ENCODE measurements around the gene TOPBP1. TPM values are rescaled to one million over a fixed set of nuclear protein-coding genes. Genes with fewer than 3 reads are reported as not detected.
A peak's percentile ranks its signal among the peaks of the same experiment; 100 is the strongest.
"Not testable (repeated sequence)": the region's sequence is repeated elsewhere in the genome, so short reads cannot be mapped to it uniquely, and the experiment has no call there.

TOPBP1 gene
- total RNA-seq, 1 experiment from 2014 or later, result 34.3 TPM

GRCh38 chr3:133692759-133693158 is 31.0 kb upstream of the TOPBP1 start (continued):
- TF ChIP-seq ARID4B (CRISPR knock-in tag; IDR thresholded peaks at IDR 0.05; ENCODE audit: borderline replicate concordance) (no peak), MYBL2 (CRISPR knock-in tag; IDR thresholded peaks at IDR 0.05) (no peak), PRRX2 (CRISPR knock-in tag; IDR thresholded peaks at IDR 0.05) (no peak), ZNF671 (CRISPR knock-in tag; IDR thresholded peaks at IDR 0.05) (no peak)

- Mint-ChIP-seq H3K36me3 (no peaks in the 10 kb centered on the region), H3K27me3 (ENCODE audit: low read depth) (peaks cover 3% of the 10 kb centered on the region; the same call in 1 of the 2 replicates), H3K27ac (no peak overlapping the region), H3K9me3 (peaks cover 4% of the 10 kb centered on the region; the same call in 1 of the 2 replicates), H3K4me1 (no peaks in the 10 kb centered on the region), H3K4me3 (no peak overlapping the region)
- no peak for DNase-seq (ENCODE audit: low spot score)
- TF ChIP-seq PRRX2 (CRISPR knock-in tag; IDR thresholded peaks at IDR 0.05), result no peak
- TF ChIP-seq SOX15 (CRISPR knock-in tag; IDR thresholded peaks at IDR 0.05), result no peak
- TF ChIP-seq NR2C2 (CRISPR knock-in tag; IDR thresholded peaks at IDR 0.05), result no peak
- no peak for TF ChIP-seq TP53 (CRISPR knock-in tag; IDR thresholded peaks at IDR 0.05)
- CTCF ChIA-PET, result no interaction called here
- ATAC-seq, result no peak
- POLR2A ChIA-PET, result no interaction called here
Measured at GRCh38 chr3:133691273-133692107, 29.7 kb upstream of the TOPBP1 start.

- H3K4me3 Mint-ChIP-seq; POLR2A ChIA-PET; DNase-seq (ENCODE audit: low spot score); H3K36me3 Mint-ChIP-seq; ATAC-seq; H3K27ac Mint-ChIP-seq; CTCF ChIA-PET: not testable (repeated sequence)
- H3K27me3 Mint-ChIP-seq (ENCODE audit: low read depth), result peaks cover 50% of the 10 kb centered on the region
- H3K4me1 Mint-ChIP-seq, result peaks cover 18% of the 10 kb centered on the region
- peaks cover 28% of the 10 kb centered on the region for H3K9me3 Mint-ChIP-seq
Measured at GRCh38 chr3:133677993-133678392, 16.3 kb upstream of the TOPBP1 start.

- ATAC-seq (peak; percentile 37; the same call in 1 of the 2 replicates), DNase-seq (ENCODE audit: low spot score) (no peak)
- Mint-ChIP-seq H3K27me3 (ENCODE audit: low read depth) (peaks cover 56% of the 10 kb centered on the region), H3K9me3 (peaks cover 20% of the 10 kb centered on the region), H3K36me3 (peaks cover 7% of the 10 kb centered on the region; the same call in 1 of the 2 replicates), H3K4me3 (no peak overlapping the region), H3K4me1 (peaks cover 18% of the 10 kb centered on the region), H3K27ac (no peak overlapping the region)
- ChIA-PET CTCF (interaction anchor here (0.7 to 1.2 kb wide), 3 partner anchors 13 to 30 kb away, joined by 3 to 5 read pairs (median 3); partner anchors contain the start of gene TOPBP1), POLR2A (no interaction called here)
- TF ChIP-seq MAX (CRISPR knock-in tag; IDR thresholded peaks at IDR 0.05) (no peak), USF2 (CRISPR knock-in tag; IDR thresholded peaks at IDR 0.05) (0 out of 2 replicates have a peak, but pooled peaks have one; percentile 15)
Measured at GRCh38 chr3:133676336-133677118, 14.8 kb upstream of the TOPBP1 start.
